HEK293 (cell line): ENCODE measurements around the gene VSIG8.

Experiments used
- ZNF423 ChIP-seq: fragments of 450-650 bp; formaldehyde crosslinking; IDR thresholded peaks from 2 replicates; pipeline ENCODE4 v1.5.1; 2016; ENCODE audit warnings: missing biosample characterization, missing genetic modification characterization
- ZNF843 ChIP-seq: fragments of 450-650 bp; formaldehyde crosslinking; IDR thresholded peaks from 2 replicates; pipeline ENCODE4 v1.5.1; 2016; ENCODE audit warnings: missing biosample characterization, missing genetic modification characterization
- TF ChIP-seq, protein P1 (sequence below): fragments of 450-650 bp; formaldehyde crosslinking; IDR thresholded peaks from 2 replicates; pipeline ENCODE4 v1.5.1; 2016; ENCODE audit warnings: missing biosample characterization, missing genetic modification characterization

DNA sequence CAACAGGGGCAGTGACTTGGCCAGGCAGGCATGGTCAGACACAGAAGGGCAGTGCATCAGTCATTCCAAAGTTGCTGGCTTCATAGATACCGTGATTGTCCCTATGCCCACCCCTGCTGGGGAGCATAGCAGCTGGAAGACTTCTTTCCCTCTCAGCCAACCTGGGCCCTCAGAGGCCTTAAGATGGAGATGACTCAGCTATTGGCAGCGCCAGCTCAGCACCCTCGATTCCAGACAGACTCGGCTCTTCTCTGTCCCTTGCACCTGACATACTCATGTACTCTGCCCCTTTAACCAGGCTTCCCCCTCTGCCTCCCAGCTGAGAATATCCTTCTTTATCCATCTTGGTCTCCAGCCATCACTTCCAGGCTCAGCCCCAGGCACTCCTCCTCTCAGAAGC is 19.0 kb downstream of the VSIG8 start:
- TF ChIP-seq, protein P1, sequence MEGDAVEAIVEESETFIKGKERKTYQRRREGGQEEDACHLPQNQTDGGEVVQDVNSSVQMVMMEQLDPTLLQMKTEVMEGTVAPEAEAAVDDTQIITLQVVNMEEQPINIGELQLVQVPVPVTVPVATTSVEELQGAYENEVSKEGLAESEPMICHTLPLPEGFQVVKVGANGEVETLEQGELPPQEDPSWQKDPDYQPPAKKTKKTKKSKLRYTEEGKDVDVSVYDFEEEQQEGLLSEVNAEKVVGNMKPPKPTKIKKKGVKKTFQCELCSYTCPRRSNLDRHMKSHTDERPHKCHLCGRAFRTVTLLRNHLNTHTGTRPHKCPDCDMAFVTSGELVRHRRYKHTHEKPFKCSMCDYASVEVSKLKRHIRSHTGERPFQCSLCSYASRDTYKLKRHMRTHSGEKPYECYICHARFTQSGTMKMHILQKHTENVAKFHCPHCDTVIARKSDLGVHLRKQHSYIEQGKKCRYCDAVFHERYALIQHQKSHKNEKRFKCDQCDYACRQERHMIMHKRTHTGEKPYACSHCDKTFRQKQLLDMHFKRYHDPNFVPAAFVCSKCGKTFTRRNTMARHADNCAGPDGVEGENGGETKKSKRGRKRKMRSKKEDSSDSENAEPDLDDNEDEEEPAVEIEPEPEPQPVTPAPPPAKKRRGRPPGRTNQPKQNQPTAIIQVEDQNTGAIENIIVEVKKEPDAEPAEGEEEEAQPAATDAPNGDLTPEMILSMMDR (tag by site-specific recombination) = no peak
- TF ChIP-seq ZNF423 (tag by site-specific recombination) (no peak), ZNF843 (tag by site-specific recombination) (no peak)
